Adrenal gland (tissue), 12 donors: ENCODE results near the gene GPR6. TPM values are rescaled to one million over a fixed set of nuclear protein-coding genes. Genes with fewer than 3 reads are reported as not detected.

Experiments used
- DNase-seq, 7 donors: peaks; one replicate each; pipeline ENCODE4 v3.0.0-alpha.2; 2019 to 2020
- H3K27ac ChIP-seq, 5 donors: fragments of 200-600 bp; sonication (generic) in 4 of 5; 1 replicate in 3 of 5; 2 replicates in 2 of 5; pipeline versions ENCODE4 v1.5.1 to v1.8.0; 2016 to 2020; ENCODE audit warnings: mild to moderate bottlenecking in 1 of 5
- H3K27me3 ChIP-seq: fragments of 200-600 bp; 2 replicates; pipeline ENCODE4 v1.8.0; 2021
- H3K36me3 ChIP-seq, 2 donors: fragments of 200-600 bp; replicated peaks in 1 of 2; 1 replicate in 1 of 2; 2 replicates in 1 of 2; pipeline versions ENCODE4 v1.5.1 to v1.8.0; 2018 to 2022
- H3K4me1 ChIP-seq, 2 donors: fragments of 200-600 bp; replicated peaks in 1 of 2; 1 replicate in 1 of 2; 2 replicates in 1 of 2; pipeline versions ENCODE4 v1.5.1 to v1.8.0; 2018 to 2021
- H3K4me3 ChIP-seq, 4 donors: fragments of 200-600 bp; sonication (generic) in 3 of 4; one replicate each; pipeline ENCODE4 v1.5.1; 2016 to 2018
- H3K9me3 ChIP-seq, 3 donors: fragments of 200-600 bp; sonication (generic) in 1 of 3; replicated peaks in 1 of 3; 1 replicate in 2 of 3; 2 replicates in 1 of 3; pipeline versions ENCODE4 v1.5.1 to v1.8.0; 2016 to 2021
- POLR2A ChIP-seq, 2 donors: fragments of 450-650 bp; IDR thresholded peaks; one replicate each; pipeline ENCODE4 v1.6.1; 2017; ENCODE audit warnings: antibody characterized with exemption in 2 of 2, mild to moderate bottlenecking in 2 of 2, moderate library complexity in 1 of 2
- WGBS, 4 donors: extraction: QIAGEN DNeasy Blood & Tissue Kit in 2 of 4; methylation state at CpG; one replicate each; pipeline versions ENCODE4 v1.1.5 to v1.1.7; 2013 to 2017; 5-methylcytosine and 5-hydroxymethylcytosine counted together
- intact Hi-C, 2 donors: fragments of 100-400 bp; cut with DNase I; formaldehyde crosslinking; loops; one replicate each; pipeline versions ENCODE4 v1.14.1 to v1.15.0; 2022 to 2023
- polyA plus RNA-seq, 3 donors: library from polyadenylated mRNA; stranded (reverse); fragments of 200-250 nt in 2 of 3; fragments of 350-450 nt in 1 of 3; fragmentation: Illumina TruSeq in 1 of 3; extraction: RNeasy Lipid Tissue Mini Kit (QIAGEN cat#74804) in 1 of 3; gene quantifications; one replicate each; pipeline ENCODE4 v1.2.3, GENCODE V29; 2013 to 2014
- total RNA-seq, 9 donors: library from RNA; depleted of rRNA in 4 of 9; stranded (reverse); fragments of >200 nt in 4 of 9; fragments of 120-200 nt in 1 of 9; fragmentation: NEBNext Ultra II Directional in 1 of 9; extraction: Animal tissue kit (Norgen Biotek cat#: 25700) in 1 of 9; gene quantifications; one replicate each; pipeline versions ENCODE4 v1.1.0 to v1.2.4, GENCODE V29; 2013 to 2023
- TF ChIP-seq, protein P1 (sequence below), 6 experiments: fragments of 450-650 bp in 4 of 6; fragments of 200-600 bp in 2 of 6; sonication (generic) in 1 of 6; IDR thresholded peaks; 1 replicate in 5 of 6; 2 replicates in 1 of 6; pipeline versions ENCODE4 v1.5.1 to v1.8.0; 2016 to 2021; ENCODE audit warnings: antibody characterized with exemption in 6 of 6, mild to moderate bottlenecking in 2 of 6, moderate library complexity in 1 of 6
- donor health status: healthy with polysubstance abuse.
- donor health status: Bipolar disorder and iron deficiency.
- donor health status: DM: yes; HTN: yes; CAD: no.
- donor health status: DM: no; HTN: no; CAD: no.
- donor health status: DM: no; HTN: no; CAD: no.
- donor health status: DM: yes; HTN: yes; CAD: no.

The GPR6 gene
- total and polyA plus RNA-seq, 12 donors, result not detected

DNA sequence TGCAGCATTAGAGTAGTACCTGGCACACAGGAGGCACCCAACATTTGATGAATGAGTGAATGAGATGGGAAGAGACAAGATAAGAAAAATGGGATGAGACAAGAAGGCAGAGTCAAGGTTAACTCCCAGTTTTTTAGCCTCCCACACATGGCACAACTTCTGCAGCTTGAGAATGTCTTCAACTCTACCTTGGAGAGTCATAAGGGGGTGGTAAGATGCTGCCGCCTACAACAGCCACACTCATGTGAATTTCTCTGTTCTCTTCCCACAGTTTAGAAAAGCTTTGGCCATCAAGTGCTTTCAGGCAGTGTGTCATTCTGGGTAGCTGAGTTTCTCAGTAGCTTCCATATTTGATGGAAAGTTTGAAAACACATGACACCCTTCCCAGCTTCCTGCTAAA lies 19.5 kb upstream of the GPR6 start:
- Histone ChIP-seq H3K4me1 (no peaks in the 10 kb centered on the region), H3K27me3 (no peaks in the 10 kb centered on the region), H3K4me3 (no peak overlapping the region), H3K27ac (no peak overlapping the region), H3K36me3 (no peaks in the 10 kb centered on the region), H3K9me3 (no peaks in the 10 kb centered on the region)
- intact Hi-C loops, result no loop called here
- WGBS, 4 donors, result 80 to 100% (median 89%) methylated on average over 1 of the region's 1 CpG
- DNase-seq, result no peak
- TF ChIP-seq POLR2A (IDR thresholded peaks at IDR 0.05), result no peak
- TF ChIP-seq, protein P1, sequence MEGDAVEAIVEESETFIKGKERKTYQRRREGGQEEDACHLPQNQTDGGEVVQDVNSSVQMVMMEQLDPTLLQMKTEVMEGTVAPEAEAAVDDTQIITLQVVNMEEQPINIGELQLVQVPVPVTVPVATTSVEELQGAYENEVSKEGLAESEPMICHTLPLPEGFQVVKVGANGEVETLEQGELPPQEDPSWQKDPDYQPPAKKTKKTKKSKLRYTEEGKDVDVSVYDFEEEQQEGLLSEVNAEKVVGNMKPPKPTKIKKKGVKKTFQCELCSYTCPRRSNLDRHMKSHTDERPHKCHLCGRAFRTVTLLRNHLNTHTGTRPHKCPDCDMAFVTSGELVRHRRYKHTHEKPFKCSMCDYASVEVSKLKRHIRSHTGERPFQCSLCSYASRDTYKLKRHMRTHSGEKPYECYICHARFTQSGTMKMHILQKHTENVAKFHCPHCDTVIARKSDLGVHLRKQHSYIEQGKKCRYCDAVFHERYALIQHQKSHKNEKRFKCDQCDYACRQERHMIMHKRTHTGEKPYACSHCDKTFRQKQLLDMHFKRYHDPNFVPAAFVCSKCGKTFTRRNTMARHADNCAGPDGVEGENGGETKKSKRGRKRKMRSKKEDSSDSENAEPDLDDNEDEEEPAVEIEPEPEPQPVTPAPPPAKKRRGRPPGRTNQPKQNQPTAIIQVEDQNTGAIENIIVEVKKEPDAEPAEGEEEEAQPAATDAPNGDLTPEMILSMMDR (IDR thresholded peaks at IDR 0.05), result no peak

DNA sequence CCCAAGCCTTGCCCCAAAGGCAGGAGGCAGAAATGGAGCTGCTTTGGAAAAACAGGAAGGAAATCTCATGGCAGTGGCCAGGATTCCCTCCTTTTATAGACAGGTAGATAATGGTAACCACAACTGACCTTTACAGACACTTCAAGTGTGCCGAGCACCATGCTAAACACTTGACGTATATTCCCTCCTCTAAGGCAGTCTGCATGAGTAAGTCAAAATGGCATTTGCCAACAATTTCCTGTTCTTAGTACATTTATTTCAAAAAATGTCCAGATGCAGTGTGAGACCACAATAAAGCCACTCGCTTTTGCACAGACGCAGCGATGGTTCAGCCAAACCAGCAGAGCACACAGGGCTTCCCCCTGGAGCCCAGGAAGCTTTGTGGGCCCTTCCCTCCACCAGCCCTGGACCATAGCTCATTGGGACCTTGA lies 16.5 kb upstream of the GPR6 start:
- Histone ChIP-seq H3K27me3 (no peaks in the 10 kb centered on the region), H3K27ac (no peak overlapping the region), H3K36me3 (no peaks in the 10 kb centered on the region), H3K9me3 (no peaks in the 10 kb centered on the region), H3K4me3 (no peak overlapping the region), H3K4me1 (no peaks in the 10 kb centered on the region)
- no peak for DNase-seq
- no peak for TF ChIP-seq POLR2A (IDR thresholded peaks at IDR 0.05)
- TF ChIP-seq, protein P1 (IDR thresholded peaks at IDR 0.05), result no peak
- intact Hi-C loops, result no loop called here
- WGBS, 4 donors, result 66 to 82% (median 79%) methylated on average over 5 of the region's 5 CpGs

DNA sequence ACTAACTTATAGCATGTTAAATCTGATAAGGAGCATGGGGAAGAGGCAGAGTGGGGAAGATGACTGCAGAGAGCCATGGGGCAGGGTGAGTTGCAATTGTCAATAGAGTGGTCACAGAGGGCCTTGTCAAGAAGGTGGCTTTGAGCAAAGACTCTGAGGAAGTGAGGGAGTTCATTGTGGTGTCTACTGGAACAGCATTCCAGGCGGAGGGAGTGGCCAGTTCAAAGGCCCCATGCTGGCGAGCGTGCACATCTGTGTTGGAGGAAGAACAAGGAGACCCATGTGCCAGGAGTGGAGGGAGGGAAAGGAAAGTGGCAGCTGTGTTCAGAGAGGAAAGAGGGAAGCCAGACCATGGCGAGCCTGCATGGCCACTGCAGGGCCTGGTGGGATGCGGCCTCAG lies 15.8 kb upstream of the GPR6 start:
- Histone ChIP-seq H3K27ac (no peak overlapping the region), H3K9me3 (no peaks in the 10 kb centered on the region), H3K4me3 (no peak overlapping the region), H3K36me3 (no peaks in the 10 kb centered on the region), H3K27me3 (no peaks in the 10 kb centered on the region), H3K4me1 (no peaks in the 10 kb centered on the region)
- TF ChIP-seq, protein P1 (IDR thresholded peaks at IDR 0.05), result no peak
- no peak for TF ChIP-seq POLR2A (IDR thresholded peaks at IDR 0.05)
- no peak for DNase-seq
- intact Hi-C loops, result no loop called here
- WGBS, 4 donors, result 81 to 92% (median 90%) methylated on average over 5 of the region's 5 CpGs

DNA sequence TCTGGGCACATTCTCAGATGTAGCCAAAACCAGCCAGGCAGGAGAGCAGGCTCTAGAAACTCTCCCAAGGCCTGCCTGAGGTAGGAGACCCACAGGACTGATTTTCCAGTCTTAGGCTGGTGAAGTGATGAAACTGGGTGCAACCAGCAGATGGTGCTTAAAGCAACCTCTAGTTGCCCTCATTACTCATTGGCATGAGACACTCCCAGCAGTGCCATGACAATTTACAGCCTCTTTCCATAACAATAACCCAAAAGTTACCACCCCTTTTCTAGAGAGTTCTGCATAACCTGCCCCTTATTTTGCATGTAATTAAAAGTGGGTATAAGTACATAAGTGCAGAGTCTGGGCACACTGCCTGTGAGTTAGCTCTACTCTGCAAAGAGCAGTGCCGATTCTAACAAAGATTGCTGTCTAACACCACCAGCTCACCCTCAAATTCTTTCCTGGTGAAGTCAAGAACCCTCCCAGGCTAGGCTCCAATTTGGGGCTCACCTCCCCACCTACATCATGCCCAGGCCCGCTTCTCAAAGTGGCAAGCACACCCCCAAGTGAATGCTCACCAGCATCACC lies 14.4 kb upstream of the GPR6 start:
- DNase-seq, result no peak
- no peaks in the 10 kb centered on the region for H3K36me3 ChIP-seq

More for the DNA sequence above, 14.4 kb upstream of the GPR6 start:
- H3K27me3 ChIP-seq, result no peaks in the 10 kb centered on the region
- no peak for TF ChIP-seq POLR2A (IDR thresholded peaks at IDR 0.05)
- TF ChIP-seq, protein P1 (IDR thresholded peaks at IDR 0.05), result no peak
- no peak overlapping the region for H3K27ac ChIP-seq
- H3K9me3 ChIP-seq, result no peaks in the 10 kb centered on the region
- WGBS, 4 donors, result 72 to 94% (median 90%) methylated on average over 2 of the region's 2 CpGs
- no peak overlapping the region for H3K4me3 ChIP-seq
- no peaks in the 10 kb centered on the region for H3K4me1 ChIP-seq
- intact Hi-C loops, result no loop called here
